SK-N-SH (cell line): Measurements from ENCODE around the gene LTBP1. TPM values are rescaled to one million over a fixed set of nuclear protein-coding genes. Genes with fewer than 3 reads are reported as not detected.

Source experiments
- CTCF ChIA-PET: fragments of 300-600, 350-600 bp; formaldehyde crosslinking; extraction: SDS; loops from one replicate; lab custom pipeline; 2021; lab: Yijun Ruan, JAX
- POLR2A ChIA-PET: fragments of 350-600 bp; sonication (Branson Sonifier 250); formaldehyde crosslinking; extraction: SDS; loops from one replicate; lab custom pipeline; 2020; ENCODE audit warnings: antibody characterized with exemption, inconsistent platforms; lab: Yijun Ruan, JAX
- DNase-seq: peaks from one replicate; pipeline ENCODE4 v3.0.0; 2012
- H2AFZ ChIP-seq: fragments of 200-600 bp; sonication (generic); 2 replicates; pipeline ENCODE4 v1.8.1; 2016; ENCODE audit warnings: antibody characterized with exemption, mild to moderate bottlenecking, low read depth
- H3F3A ChIP-seq: fragments of 200-600 bp; sonication (generic); replicated peaks from 2 replicates; pipeline ENCODE3; 2016; ENCODE audit warnings: antibody characterized with exemption, mild to moderate bottlenecking; ENCODE audit not compliant: insufficient read depth
- H3K27ac ChIP-seq, 2 experiments: fragments of 200-500 bp in 1 of 2; fragments of 200-600 bp in 1 of 2; sonication (Bioruptor generic) in 1 of 2; sonication (generic), shearing (Covaris generic) in 1 of 2; 2 replicates each; pipeline versions ENCODE4 v1.5.1 to v1.6.1; 2014 to 2016; ENCODE audit warnings: low read depth in 2 of 2, inconsistent platforms in 1 of 2, low read length in 1 of 2, mild to moderate bottlenecking in 1 of 2, mixed read lengths in 1 of 2
- H3K27me3 ChIP-seq: fragments of 200-600 bp; sonication (generic), shearing (Covaris generic); 2 replicates; pipeline ENCODE4 v1.6.1; 2016; ENCODE audit warnings: mixed run types; ENCODE audit not compliant: insufficient read depth
- H3K36me3 ChIP-seq, 2 experiments: fragments of 200-500 bp in 1 of 2; fragments of 200-600 bp in 1 of 2; sonication (Bioruptor generic) in 1 of 2; sonication (generic) in 1 of 2; replicated peaks in 1 of 2; 2 replicates each; pipeline versions ENCODE3 to v1.5.1; 2014 to 2016; ENCODE audit warnings: low read length in 1 of 2, mild to moderate bottlenecking in 1 of 2; ENCODE audit not compliant: insufficient read depth in 2 of 2, control insufficient read depth in 1 of 2
- H3K4me1 ChIP-seq, 2 experiments: fragments of 200-500 bp in 1 of 2; fragments of 200-600 bp in 1 of 2; sonication (Bioruptor generic) in 1 of 2; sonication (generic), shearing (Covaris generic) in 1 of 2; 2 replicates each; pipeline versions ENCODE4 v1.5.1 to v1.6.1; 2014 to 2016; ENCODE audit warnings: low read depth in 1 of 2, low read length in 1 of 2, mixed run types in 1 of 2; ENCODE audit not compliant: insufficient read depth in 2 of 2, control insufficient read depth in 1 of 2
- H3K4me2 ChIP-seq: fragments of 200-600 bp; sonication (generic), shearing (Covaris generic); 2 replicates; pipeline ENCODE4 v1.6.1; 2017; ENCODE audit warnings: mixed run types
- H3K4me3 ChIP-seq, 2 experiments: fragments of 200-500 bp in 1 of 2; fragments of 200-600 bp in 1 of 2; sonication (Bioruptor generic) in 1 of 2; sonication (generic), shearing (Covaris generic) in 1 of 2; 2 replicates each; pipeline versions ENCODE4 v1.5.1 to v1.8.1; 2014 to 2016; ENCODE audit warnings: low read depth in 2 of 2, inconsistent platforms in 1 of 2, low read length in 1 of 2, mild to moderate bottlenecking in 1 of 2, mixed read lengths in 1 of 2, moderate library complexity in 1 of 2
- H3K79me2 ChIP-seq: fragments of 200-600 bp; sonication (generic); 2 replicates; pipeline ENCODE4 v1.8.1; 2017; ENCODE audit warnings: mild to moderate bottlenecking; ENCODE audit not compliant: insufficient read depth
- H3K9ac ChIP-seq: fragments of 200-600 bp; sonication (generic); 2 replicates; pipeline ENCODE4 v1.6.1; 2017; ENCODE audit warnings: mixed run types
- H3K9me2 ChIP-seq: fragments of 200-600 bp; sonication (generic); 2 replicates; pipeline ENCODE4 v1.6.1; 2017; ENCODE audit warnings: mixed run types
- H3K9me3 ChIP-seq: fragments of 200-600 bp; sonication (generic); 2 replicates; pipeline ENCODE4 v1.6.1; 2017; ENCODE audit warnings: mixed run types, mild to moderate bottlenecking, moderate library complexity
- H4K20me1 ChIP-seq: fragments of 200-600 bp; sonication (generic); 2 replicates; pipeline ENCODE4 v1.6.1; 2017; ENCODE audit warnings: mild to moderate bottlenecking, mixed run types; ENCODE audit not compliant: insufficient read depth
- CHD2 ChIP-seq: fragments of 150-350 bp; IDR thresholded peaks from 2 replicates; pipeline ENCODE4 v1.6.1; 2018; ENCODE audit warnings: low read length; ENCODE audit not compliant: partially characterized antibody
- EP300 ChIP-seq, 2 experiments: IDR thresholded peaks; 2 replicates each; pipeline versions ENCODE4 v1.4.0 to v1.6.1; 2012; ENCODE audit warnings: borderline replicate concordance in 1 of 2, low read depth in 1 of 2, low read length in 1 of 2
- FOSL2 ChIP-seq: IDR thresholded peaks from 2 replicates; pipeline ENCODE4 v1.4.0; 2012; ENCODE audit warnings: low read depth, mild to moderate bottlenecking, moderate library complexity, borderline replicate concordance
- FOXJ3 ChIP-seq: sonication (generic); formaldehyde crosslinking; IDR thresholded peaks from 2 replicates; pipeline ENCODE4 v1.5.1; 2020; ENCODE audit warnings: mild to moderate bottlenecking, missing genetic modification reagents
- FOXM1 ChIP-seq: IDR thresholded peaks from 2 replicates; pipeline ENCODE4 v1.4.0; 2012; ENCODE audit warnings: low read depth, mild to moderate bottlenecking
- GABPA ChIP-seq: IDR thresholded peaks from 2 replicates; pipeline ENCODE4 v1.4.0; 2012; ENCODE audit warnings: low read depth, mild to moderate bottlenecking
- GATA2 ChIP-seq: sonication (generic); formaldehyde crosslinking; IDR thresholded peaks from 2 replicates; pipeline ENCODE4 v1.5.0; 2020; ENCODE audit warnings: mild to moderate bottlenecking, missing genetic modification reagents
- JUND ChIP-seq: IDR thresholded peaks from 2 replicates; pipeline ENCODE4 v1.4.0; 2012
- MEF2A ChIP-seq: IDR thresholded peaks from 2 replicates; pipeline ENCODE4 v1.4.0; 2012; ENCODE audit warnings: low read depth, borderline replicate concordance
- NFIC ChIP-seq: IDR thresholded peaks from 2 replicates; pipeline ENCODE4 v1.4.0; 2012; ENCODE audit warnings: borderline replicate concordance
- POLR2AphosphoS5 ChIP-seq: IDR thresholded peaks from 2 replicates; pipeline ENCODE4 v1.6.1; 2012; ENCODE audit warnings: low read depth, low read length
- RAD21 ChIP-seq: IDR thresholded peaks from 2 replicates; pipeline ENCODE4 v1.6.1; 2012; ENCODE audit warnings: mild to moderate bottlenecking, low read length
- RXRA ChIP-seq: IDR thresholded peaks from 2 replicates; pipeline ENCODE4 v1.4.0; 2012; ENCODE audit warnings: low read depth, mild to moderate bottlenecking, borderline replicate concordance
- SIN3A ChIP-seq: IDR thresholded peaks from 2 replicates; pipeline ENCODE4 v1.6.1; 2012; ENCODE audit warnings: low read depth, mild to moderate bottlenecking, low read length, moderate library complexity, borderline replicate concordance
- TCF12 ChIP-seq: IDR thresholded peaks from 2 replicates; pipeline ENCODE4 v1.4.0; 2012
- TEAD4 ChIP-seq: IDR thresholded peaks from 2 replicates; pipeline ENCODE4 v1.4.0; 2012; ENCODE audit warnings: mild to moderate bottlenecking, borderline replicate concordance; ENCODE audit not compliant: insufficient read depth
- USF1 ChIP-seq: IDR thresholded peaks from 2 replicates; pipeline ENCODE4 v1.4.0; 2012; ENCODE audit warnings: low read depth, borderline replicate concordance
- USF2 ChIP-seq: fragments of 150-350 bp; IDR thresholded peaks from 2 replicates; pipeline ENCODE4 v1.6.1; 2017; ENCODE audit warnings: antibody characterized with exemption, low read length, low read depth, borderline replicate concordance
- WGBS: methylation state at CpG from one replicate; pipeline ENCODE4 v1.1.6; 2017; ENCODE audit warnings: low lambda C conversion rate; 5-methylcytosine and 5-hydroxymethylcytosine counted together
- polyA plus RNA-seq, 3 experiments: library from polyadenylated mRNA; depleted of rRNA; stranded (reverse); fragments of >200 nt; gene quantifications; 2 replicates each; pipeline ENCODE4 v1.2.3, GENCODE V29; 2012
- TF ChIP-seq, protein P1 (sequence below): fragments of 150-350 bp; IDR thresholded peaks from 2 replicates; pipeline ENCODE4 v1.6.1; 2016; ENCODE audit warnings: mild to moderate bottlenecking, low read depth, low read length
- TF ChIP-seq, protein P2 (sequence below): IDR thresholded peaks from 2 replicates; pipeline ENCODE4; 2012

LTBP1 gene
- polyA plus RNA-seq, 1 of the 3 experiments (the other 2 are of a cell fraction): 467 TPM

- H3K4me2 ChIP-seq: peak overlapping the region; percentile 59; the same call in 1 of the 2 replicates
- POLR2A ChIA-PET: no interaction called here
- H3F3A ChIP-seq: peaks cover 66% of the 10 kb centered on the region
- H3K9me3 ChIP-seq: no peaks in the 10 kb centered on the region
- H3K79me2 ChIP-seq: peaks cover 9% of the 10 kb centered on the region; the same call in 1 of the 2 replicates
- no peak for TF ChIP-seq FOXM1
- no peak for TF ChIP-seq SIN3A
- no peak for TF ChIP-seq USF2
- TF ChIP-seq GATA2: no peak
- no peak for TF ChIP-seq GABPA
- no peak for TF ChIP-seq FOXJ3
- TF ChIP-seq, protein P1, sequence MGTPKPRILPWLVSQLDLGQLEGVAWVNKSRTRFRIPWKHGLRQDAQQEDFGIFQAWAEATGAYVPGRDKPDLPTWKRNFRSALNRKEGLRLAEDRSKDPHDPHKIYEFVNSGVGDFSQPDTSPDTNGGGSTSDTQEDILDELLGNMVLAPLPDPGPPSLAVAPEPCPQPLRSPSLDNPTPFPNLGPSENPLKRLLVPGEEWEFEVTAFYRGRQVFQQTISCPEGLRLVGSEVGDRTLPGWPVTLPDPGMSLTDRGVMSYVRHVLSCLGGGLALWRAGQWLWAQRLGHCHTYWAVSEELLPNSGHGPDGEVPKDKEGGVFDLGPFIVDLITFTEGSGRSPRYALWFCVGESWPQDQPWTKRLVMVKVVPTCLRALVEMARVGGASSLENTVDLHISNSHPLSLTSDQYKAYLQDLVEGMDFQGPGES: no peak
- no peak for TF ChIP-seq CHD2
- no peak overlapping the region for H2AFZ ChIP-seq
- H3K9me2 ChIP-seq: no peaks in the 10 kb centered on the region
- H3K4me1 ChIP-seq: peaks cover 2 to 17% of the 10 kb centered on the region in 2 experiments; a peak in 3 of 4 replicates
- 70% methylated on average over 4 of the region's 4 CpGs for WGBS
- peak overlapping the region; percentile 72 to 89; a peak in 3 of 4 replicates for H3K27ac ChIP-seq
- H4K20me1 ChIP-seq: no peaks in the 10 kb centered on the region
- H3K36me3 ChIP-seq: peaks cover 8 to 46% of the 10 kb centered on the region in 2 experiments
- H3K4me3 ChIP-seq: no peak overlapping the region
- H3K27me3 ChIP-seq: no peaks in the 10 kb centered on the region
- H3K9ac ChIP-seq: peak overlapping the region; percentile 37; the same call in 1 of the 2 replicates
- no peak for DNase-seq
- CTCF ChIA-PET: no interaction called here
These were observed 343.2 kb downstream of the LTBP1 start for GRCh38 chr2:33289961-33290360.

DNA sequence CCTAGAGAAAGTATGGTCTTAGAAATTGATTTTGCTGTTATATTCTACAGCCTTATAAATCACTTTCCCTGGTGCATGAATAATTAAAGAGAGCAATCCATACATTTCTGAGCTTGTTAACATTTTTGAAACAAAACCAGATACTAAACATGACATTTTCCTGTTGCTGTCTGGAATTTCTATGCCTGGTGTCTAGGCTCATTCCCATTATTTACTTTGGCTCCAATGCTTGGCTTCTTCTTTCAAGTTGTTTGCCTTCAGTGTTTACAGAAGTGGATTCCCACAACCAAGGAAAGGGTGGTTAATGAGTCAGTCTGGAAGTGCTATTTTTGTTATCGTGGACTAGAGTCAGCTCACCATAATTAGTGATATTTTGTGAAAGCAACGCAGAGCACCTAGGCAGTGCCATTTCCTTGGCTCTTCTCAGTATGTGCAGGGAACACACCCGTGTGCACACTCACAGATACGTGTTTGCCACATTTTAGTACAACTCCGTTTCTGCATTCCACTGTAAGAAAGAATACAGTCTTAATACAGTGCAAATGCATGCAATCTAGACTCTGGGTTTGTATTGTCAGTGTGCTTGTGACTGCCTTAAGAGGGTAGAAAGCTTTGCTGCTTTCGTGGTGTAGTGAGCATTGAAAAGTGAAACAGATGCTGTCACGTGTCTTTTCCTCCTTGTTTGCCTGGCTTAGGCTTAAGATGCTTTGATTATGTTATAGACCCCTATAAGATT is 344.7 kb downstream of the LTBP1 start:
- Histone ChIP-seq H3K9ac (peak overlapping the region; percentile 49; the same call in 1 of the 2 replicates), H3K79me2 (peaks cover 9% of the 10 kb centered on the region; the same call in 1 of the 2 replicates), H3K4me2 (peak overlapping the region; percentile 59), H4K20me1 (no peaks in the 10 kb centered on the region), H3F3A (peaks cover 64% of the 10 kb centered on the region), H3K4me3 (no peak overlapping the region), H3K9me3 (no peaks in the 10 kb centered on the region), H3K27ac (peak overlapping the region; percentile 82 to 89), H2AFZ (no peak overlapping the region), H3K36me3 (peaks cover 18 to 46% of the 10 kb centered on the region in 2 experiments), H3K27me3 (no peaks in the 10 kb centered on the region), H3K4me1 (peaks cover 2 to 17% of the 10 kb centered on the region in 2 experiments; a peak in 3 of 4 replicates), H3K9me2 (no peaks in the 10 kb centered on the region)
- TF ChIP-seq RXRA (0 out of 2 replicates have a peak, but pooled peaks have one; percentile 17), MEF2A (peak; percentile 74), TEAD4 (0 out of 2 replicates have a peak, but pooled peaks have one; percentile 49), SIN3A (no peak), JUND (peak; percentile 60), NFIC (peak; percentile 92), POLR2AphosphoS5 (peak; percentile 58; the same call in 1 of the 2 replicates), RAD21 (no peak), EP300 (IDR thresholded peaks at IDR 0.05; ENCODE audit: borderline replicate concordance in 1 of 2, low read depth in 1 of 2, low read length in 1 of 2) (peak; percentile 24 to 64; a peak in 1 of 4 replicates), FOSL2 (peak; percentile 46; the same call in 1 of the 2 replicates), FOXM1 (peak; percentile 37; the same call in 1 of the 2 replicates), USF1 (no peak), TCF12 (peak; percentile 81)
- TF ChIP-seq, protein P2, sequence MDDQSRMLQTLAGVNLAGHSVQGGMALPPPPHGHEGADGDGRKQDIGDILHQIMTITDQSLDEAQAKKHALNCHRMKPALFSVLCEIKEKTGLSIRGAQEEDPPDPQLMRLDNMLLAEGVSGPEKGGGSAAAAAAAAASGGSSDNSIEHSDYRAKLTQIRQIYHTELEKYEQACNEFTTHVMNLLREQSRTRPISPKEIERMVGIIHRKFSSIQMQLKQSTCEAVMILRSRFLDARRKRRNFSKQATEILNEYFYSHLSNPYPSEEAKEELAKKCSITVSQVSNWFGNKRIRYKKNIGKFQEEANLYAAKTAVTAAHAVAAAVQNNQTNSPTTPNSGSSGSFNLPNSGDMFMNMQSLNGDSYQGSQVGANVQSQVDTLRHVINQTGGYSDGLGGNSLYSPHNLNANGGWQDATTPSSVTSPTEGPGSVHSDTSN: peak; percentile 61
- ChIA-PET POLR2A (no interaction called here), CTCF (no interaction called here)
- 22% methylated on average over 7 of the region's 7 CpGs for WGBS
- DNase-seq: no peak
